HG02885 (cell line): ENCODE data around the gene FAM124A.
A peak's percentile ranks its signal among the peaks of the same experiment; 100 is the strongest.

ENCODE experiments used
- ATAC-seq: cut with Tn5 transposase; IDR thresholded peaks from one replicate; pipeline ENCODE4 v1.9.1; 2021; ENCODE audit warnings: mild to moderate bottlenecking; ENCODE audit not compliant: unreplicated experiment, poor library complexity

Gene FAM124A

GRCh38 chr13:51222037-51222685 lies at the start of gene FAM124A:
Gene FAM124A, plus strand, starts transcription at chr13:51222398. Its CDS starts 104 bp downstream, at chr13:51222502.
- peak; percentile 91 for ATAC-seq

- no peak for ATAC-seq
Measured at GRCh38 chr13:51175021-51175420, 47.2 kb upstream of the FAM124A start.

- no peak for ATAC-seq
Measured at GRCh38 chr13:51175639-51176038, 46.6 kb upstream of the FAM124A start.

- ATAC-seq = no peak
Measured at GRCh38 chr13:51177188-51177587, 45.0 kb upstream of the FAM124A start.

GRCh38 chr13:51178456-51179074 lies 43.6 kb upstream of the FAM124A start:
- no peak for ATAC-seq

- no peak for ATAC-seq
Measured at GRCh38 chr13:51179432-51179971, 42.7 kb upstream of the FAM124A start.

GRCh38 chr13:51180853-51181511 lies 41.2 kb upstream of the FAM124A start:
- no peak for ATAC-seq

- no peak for ATAC-seq
Measured at GRCh38 chr13:51181786-51182383, 40.3 kb upstream of the FAM124A start.

GRCh38 chr13:51191743-51192142 lies 30.5 kb upstream of the FAM124A start:
- no peak for ATAC-seq

- no peak for ATAC-seq
Measured at GRCh38 chr13:51192348-51192747, 29.9 kb upstream of the FAM124A start.

- ATAC-seq = no peak
Measured at GRCh38 chr13:51193387-51193786, 28.8 kb upstream of the FAM124A start.

- no peak for ATAC-seq
Measured at GRCh38 chr13:51194942-51195341, 27.3 kb upstream of the FAM124A start.

- ATAC-seq = no peak
Measured at GRCh38 chr13:51201886-51202285, 20.3 kb upstream of the FAM124A start.

- ATAC-seq = no peak
Measured at GRCh38 chr13:51202477-51203046, 19.6 kb upstream of the FAM124A start.

- no peak for ATAC-seq
Measured at GRCh38 chr13:51206584-51206983, 15.6 kb upstream of the FAM124A start.

- ATAC-seq = no peak
Measured at GRCh38 chr13:51207881-51208280, 14.3 kb upstream of the FAM124A start.

- no peak for ATAC-seq
Measured at GRCh38 chr13:51208716-51209115, 13.5 kb upstream of the FAM124A start.

- ATAC-seq = no peak
Measured at GRCh38 chr13:51211910-51212309, 10.3 kb upstream of the FAM124A start.

- no peak for ATAC-seq
Measured at GRCh38 chr13:51212758-51213157, 9.4 kb upstream of the FAM124A start.

GRCh38 chr13:51213173-51213728 lies 8.9 kb upstream of the FAM124A start:
- ATAC-seq = no peak
